HEK293 (cell line): Measurements from ENCODE around the gene EVI5.

Experiments used
- GLIS2 ChIP-seq: fragments of 450-650 bp; formaldehyde crosslinking; IDR thresholded peaks from 2 replicates; pipeline ENCODE4 v1.5.1; 2016; ENCODE audit warnings: missing biosample characterization, missing genetic modification characterization
- KLF16 ChIP-seq: fragments of 450-650 bp; formaldehyde crosslinking; IDR thresholded peaks from 2 replicates; pipeline ENCODE4 v1.5.1; 2017; ENCODE audit warnings: missing biosample characterization, missing genetic modification characterization
- TCF7L2 ChIP-seq: IDR thresholded peaks from 2 replicates; pipeline ENCODE4 v1.6.1; 2011; ENCODE audit warnings: low read depth, mild to moderate bottlenecking, inconsistent platforms, low read length, moderate library complexity, borderline replicate concordance
- ZFP37 ChIP-seq: fragments of 450-650 bp; formaldehyde crosslinking; IDR thresholded peaks from 2 replicates; pipeline ENCODE4 v1.5.1; 2016; ENCODE audit warnings: missing biosample characterization, missing genetic modification characterization
- ZNF133 ChIP-seq: fragments of 450-650 bp; formaldehyde crosslinking; IDR thresholded peaks from 2 replicates; pipeline ENCODE4 v1.5.1; 2016; ENCODE audit warnings: missing biosample characterization, missing genetic modification characterization
- ZNF24 ChIP-seq: fragments of 450-650 bp; formaldehyde crosslinking; IDR thresholded peaks from 2 replicates; pipeline ENCODE4 v1.5.1; 2016; ENCODE audit warnings: missing biosample characterization, missing genetic modification characterization
- ZNF747 ChIP-seq: fragments of 450-650 bp; formaldehyde crosslinking; IDR thresholded peaks from 2 replicates; pipeline ENCODE4 v1.5.1; 2016; ENCODE audit warnings: missing biosample characterization, missing genetic modification characterization
- ZSCAN23 ChIP-seq: fragments of 450-650 bp; formaldehyde crosslinking; IDR thresholded peaks from 2 replicates; pipeline ENCODE4 v1.5.1; 2016; ENCODE audit warnings: missing biosample characterization, missing genetic modification characterization
- TF ChIP-seq, protein P1 (sequence below): fragments of 450-650 bp; formaldehyde crosslinking; IDR thresholded peaks from 2 replicates; pipeline ENCODE4 v1.5.1; 2016; ENCODE audit warnings: missing biosample characterization, missing genetic modification characterization
- TF ChIP-seq, protein P2 (sequence below): fragments of 450-650 bp; formaldehyde crosslinking; IDR thresholded peaks from 2 replicates; pipeline ENCODE4 v1.5.1; 2016; ENCODE audit warnings: missing biosample characterization, missing genetic modification characterization
- TF ChIP-seq, protein P3 (sequence below): fragments of 450-650 bp; formaldehyde crosslinking; IDR thresholded peaks from 2 replicates; pipeline ENCODE4 v1.5.1; 2016; ENCODE audit warnings: missing biosample characterization, missing genetic modification characterization

DNA sequence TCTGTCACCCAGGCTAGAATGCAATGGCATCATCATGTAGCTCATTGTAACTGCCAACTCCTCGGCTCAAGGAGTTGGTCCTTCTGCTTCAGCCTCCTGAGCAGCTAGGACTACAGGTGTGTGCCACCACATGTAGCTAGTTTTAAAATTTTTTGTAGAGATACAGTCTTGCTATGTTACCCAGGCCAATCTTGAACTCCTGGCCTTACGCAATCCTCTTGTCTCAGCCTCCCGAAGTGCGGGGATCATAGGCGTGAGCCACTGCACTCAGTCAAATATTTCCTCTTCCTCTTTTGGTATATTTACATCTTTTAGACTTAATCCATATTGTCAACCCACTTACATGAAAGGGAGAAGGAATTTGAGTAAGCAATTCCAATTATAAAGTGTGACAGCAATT, 121.1 kb downstream of the EVI5 start:
- TF ChIP-seq ZNF133 (no peak), ZNF747 (tag by site-specific recombination) (no peak), GLIS2 (no peak), KLF16 (no peak), TCF7L2 (no peak), ZNF24 (tag by site-specific recombination) (no peak), ZSCAN23 (tag by site-specific recombination) (no peak), ZFP37 (tag by site-specific recombination) (no peak)
- TF ChIP-seq, protein P1, sequence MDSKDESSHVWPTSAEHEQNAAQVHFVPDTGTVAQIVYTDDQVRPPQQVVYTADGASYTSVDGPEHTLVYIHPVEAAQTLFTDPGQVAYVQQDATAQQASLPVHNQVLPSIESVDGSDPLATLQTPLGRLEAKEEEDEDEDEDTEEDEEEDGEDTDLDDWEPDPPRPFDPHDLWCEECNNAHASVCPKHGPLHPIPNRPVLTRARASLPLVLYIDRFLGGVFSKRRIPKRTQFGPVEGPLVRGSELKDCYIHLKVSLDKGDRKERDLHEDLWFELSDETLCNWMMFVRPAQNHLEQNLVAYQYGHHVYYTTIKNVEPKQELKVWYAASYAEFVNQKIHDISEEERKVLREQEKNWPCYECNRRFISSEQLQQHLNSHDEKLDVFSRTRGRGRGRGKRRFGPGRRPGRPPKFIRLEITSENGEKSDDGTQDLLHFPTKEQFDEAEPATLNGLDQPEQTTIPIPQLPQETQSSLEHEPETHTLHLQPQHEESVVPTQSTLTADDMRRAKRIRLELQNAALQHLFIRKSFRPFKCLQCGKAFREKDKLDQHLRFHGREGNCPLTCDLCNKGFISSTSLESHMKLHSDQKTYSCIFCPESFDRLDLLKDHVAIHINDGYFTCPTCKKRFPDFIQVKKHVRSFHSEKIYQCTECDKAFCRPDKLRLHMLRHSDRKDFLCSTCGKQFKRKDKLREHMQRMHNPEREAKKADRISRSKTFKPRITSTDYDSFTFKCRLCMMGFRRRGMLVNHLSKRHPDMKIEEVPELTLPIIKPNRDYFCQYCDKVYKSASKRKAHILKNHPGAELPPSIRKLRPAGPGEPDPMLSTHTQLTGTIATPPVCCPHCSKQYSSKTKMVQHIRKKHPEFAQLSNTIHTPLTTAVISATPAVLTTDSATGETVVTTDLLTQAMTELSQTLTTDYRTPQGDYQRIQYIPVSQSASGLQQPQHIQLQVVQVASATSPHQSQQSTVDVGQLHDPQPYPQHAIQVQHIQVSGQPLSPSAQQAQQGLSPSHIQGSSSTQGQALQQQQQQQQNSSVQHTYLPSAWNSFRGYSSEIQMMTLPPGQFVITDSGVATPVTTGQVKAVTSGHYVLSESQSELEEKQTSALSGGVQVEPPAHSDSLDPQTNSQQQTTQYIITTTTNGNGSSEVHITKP (tag by site-specific recombination), result no peak
- TF ChIP-seq, protein P2, sequence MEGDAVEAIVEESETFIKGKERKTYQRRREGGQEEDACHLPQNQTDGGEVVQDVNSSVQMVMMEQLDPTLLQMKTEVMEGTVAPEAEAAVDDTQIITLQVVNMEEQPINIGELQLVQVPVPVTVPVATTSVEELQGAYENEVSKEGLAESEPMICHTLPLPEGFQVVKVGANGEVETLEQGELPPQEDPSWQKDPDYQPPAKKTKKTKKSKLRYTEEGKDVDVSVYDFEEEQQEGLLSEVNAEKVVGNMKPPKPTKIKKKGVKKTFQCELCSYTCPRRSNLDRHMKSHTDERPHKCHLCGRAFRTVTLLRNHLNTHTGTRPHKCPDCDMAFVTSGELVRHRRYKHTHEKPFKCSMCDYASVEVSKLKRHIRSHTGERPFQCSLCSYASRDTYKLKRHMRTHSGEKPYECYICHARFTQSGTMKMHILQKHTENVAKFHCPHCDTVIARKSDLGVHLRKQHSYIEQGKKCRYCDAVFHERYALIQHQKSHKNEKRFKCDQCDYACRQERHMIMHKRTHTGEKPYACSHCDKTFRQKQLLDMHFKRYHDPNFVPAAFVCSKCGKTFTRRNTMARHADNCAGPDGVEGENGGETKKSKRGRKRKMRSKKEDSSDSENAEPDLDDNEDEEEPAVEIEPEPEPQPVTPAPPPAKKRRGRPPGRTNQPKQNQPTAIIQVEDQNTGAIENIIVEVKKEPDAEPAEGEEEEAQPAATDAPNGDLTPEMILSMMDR (tag by site-specific recombination), result no peak
- TF ChIP-seq, protein P3, sequence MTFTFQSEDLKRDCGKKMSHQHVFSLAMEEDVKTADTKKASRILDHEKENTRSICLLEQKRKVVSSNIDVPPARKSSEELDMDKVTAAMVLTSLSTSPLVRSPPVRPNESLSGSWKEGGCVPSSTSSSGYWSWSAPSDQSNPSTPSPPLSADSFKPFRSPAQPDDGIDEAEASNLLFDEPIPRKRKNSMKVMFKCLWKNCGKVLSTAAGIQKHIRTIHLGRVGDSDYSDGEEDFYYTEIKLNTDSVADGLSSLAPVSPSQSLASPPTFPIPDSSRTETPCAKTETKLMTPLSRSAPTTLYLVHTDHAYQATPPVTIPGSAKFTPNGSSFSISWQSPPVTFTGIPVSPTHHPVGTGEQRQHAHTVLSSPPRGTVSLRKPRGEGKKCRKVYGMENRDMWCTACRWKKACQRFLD (tag by site-specific recombination), result no peak
